Stimulated activated naive CD8-positive, alpha-beta T cell treated with anti-CD3 and anti-CD28 coated beads, Interleukin-15, amount 100 ng/mL, for 72 hours (primary cell): Measurements from ENCODE around the gene KCNJ16.
A peak's percentile ranks its signal among the peaks of the same experiment; 100 is the strongest.

Experiments used
- ATAC-seq: fragments of 150-1000 bp; cut with Tn5 transposase; 2 replicates; pipeline ENCODE4 v1.10.0; 2021; ENCODE audit warnings: mild to moderate bottlenecking, moderate library complexity
- DNase-seq, 2 donors: peaks; one replicate each; pipeline ENCODE4 v3.0.0; 2021 to 2022
- H3K27ac Mint-ChIP-seq, 2 donors: one replicate each; pipeline ENCODE4 v1.8.0; 2022; ENCODE audit warnings: mild to moderate bottlenecking in 2 of 2, mixed read lengths in 2 of 2, moderate library complexity in 2 of 2
- H3K27me3 Mint-ChIP-seq: one replicate; pipeline ENCODE4 v1.8.0; 2022; ENCODE audit warnings: mixed read lengths
- H3K4me1 Mint-ChIP-seq: one replicate; pipeline ENCODE4 v1.8.0; 2022; ENCODE audit warnings: mild to moderate bottlenecking, mixed read lengths
- H3K4me3 Mint-ChIP-seq, 2 donors: one replicate each; pipeline ENCODE4 v1.8.0; 2022; ENCODE audit warnings: mild to moderate bottlenecking in 2 of 2, mixed read lengths in 2 of 2, moderate library complexity in 1 of 2
- H3K9me3 Mint-ChIP-seq, 2 donors: one replicate each; pipeline ENCODE4 v1.8.0; 2022; ENCODE audit warnings: mixed read lengths in 2 of 2

KCNJ16 gene

GRCh38 chr17:70124723-70125122, 49.7 kb downstream of the KCNJ16 start:
- DNase-seq (no peak), ATAC-seq (no peak)
- H3K27ac Mint-ChIP-seq: peak overlapping the region in 1 of 2 donors; percentile 19
- peaks cover 33% of the 10 kb centered on the region for H3K27me3 Mint-ChIP-seq
- H3K4me1 Mint-ChIP-seq: no peaks in the 10 kb centered on the region
- no peak overlapping the region for H3K4me3 Mint-ChIP-seq
- peaks cover 0 to 7% of the 10 kb centered on the region in 2 donors for H3K9me3 Mint-ChIP-seq

GRCh38 chr17:70127221-70127873, 52.3 kb downstream of the KCNJ16 start:
- no peak for DNase-seq
- H3K9me3 Mint-ChIP-seq: no peaks in the 10 kb centered on the region
- peaks cover 32% of the 10 kb centered on the region for H3K27me3 Mint-ChIP-seq
- H3K4me1 Mint-ChIP-seq: no peaks in the 10 kb centered on the region
- no peak overlapping the region for H3K27ac Mint-ChIP-seq
- no peak for ATAC-seq
- H3K4me3 Mint-ChIP-seq: no peak overlapping the region

GRCh38 chr17:70128727-70129238, 53.8 kb downstream of the KCNJ16 start:
- DNase-seq: no peak
- no peak for ATAC-seq
- Mint-ChIP-seq H3K4me1 (no peaks in the 10 kb centered on the region), H3K4me3 (no peak overlapping the region), H3K27ac (no peak overlapping the region), H3K27me3 (peaks cover 26% of the 10 kb centered on the region), H3K9me3 (no peaks in the 10 kb centered on the region)

GRCh38 chr17:70130289-70130688, 55.3 kb downstream of the KCNJ16 start:
- Mint-ChIP-seq H3K27me3 (peaks cover 16% of the 10 kb centered on the region), H3K4me1 (no peaks in the 10 kb centered on the region), H3K4me3 (no peak overlapping the region), H3K9me3 (no peaks in the 10 kb centered on the region), H3K27ac (no peak overlapping the region)
- ATAC-seq (no peak), DNase-seq (no peak)

GRCh38 chr17:70132505-70132904, 57.5 kb downstream of the KCNJ16 start:
- Mint-ChIP-seq H3K27ac (no peak overlapping the region), H3K27me3 (peaks cover 15% of the 10 kb centered on the region), H3K4me3 (no peak overlapping the region), H3K4me1 (peaks cover 10% of the 10 kb centered on the region), H3K9me3 (no peaks in the 10 kb centered on the region)
- ATAC-seq: no peak
- DNase-seq: no peak

GRCh38 chr17:70134042-70134441, 59.0 kb downstream of the KCNJ16 start:
- Mint-ChIP-seq H3K27me3 (peaks cover 15% of the 10 kb centered on the region), H3K4me3 (no peak overlapping the region), H3K4me1 (peaks cover 13% of the 10 kb centered on the region), H3K27ac (no peak overlapping the region), H3K9me3 (no peaks in the 10 kb centered on the region)
- ATAC-seq (no peak), DNase-seq (no peak)

GRCh38 chr17:70134777-70135176, 59.8 kb downstream of the KCNJ16 start:
- DNase-seq: no peak
- Mint-ChIP-seq H3K27me3 (peaks cover 15% of the 10 kb centered on the region), H3K4me3 (no peak overlapping the region), H3K9me3 (no peaks in the 10 kb centered on the region), H3K4me1 (peaks cover 13% of the 10 kb centered on the region), H3K27ac (no peak overlapping the region)
- ATAC-seq: no peak

GRCh38 chr17:70136131-70136530, 61.1 kb downstream of the KCNJ16 start:
- Mint-ChIP-seq H3K4me3 (no peak overlapping the region), H3K27ac (no peak overlapping the region), H3K9me3 (no peaks in the 10 kb centered on the region), H3K27me3 (peaks cover 1% of the 10 kb centered on the region), H3K4me1 (peaks cover 13% of the 10 kb centered on the region)
- no peak for DNase-seq
- no peak for ATAC-seq

GRCh38 chr17:70137451-70138230, 62.6 kb downstream of the KCNJ16 start:
- Mint-ChIP-seq H3K4me1 (peaks cover 13% of the 10 kb centered on the region), H3K27me3 (no peaks in the 10 kb centered on the region), H3K9me3 (no peaks in the 10 kb centered on the region), H3K27ac (peak overlapping the region in 1 of 2 donors; percentile 71), H3K4me3 (peak overlapping the region; percentile 24 to 45)
- DNase-seq (peak; percentile 33 to 54), ATAC-seq (peak; percentile 98)

- Mint-ChIP-seq H3K9me3 (no peaks in the 10 kb centered on the region), H3K4me1 (peaks cover 13% of the 10 kb centered on the region), H3K4me3 (no peak overlapping the region), H3K27ac (no peak overlapping the region), H3K27me3 (no peaks in the 10 kb centered on the region)
- ATAC-seq (no peak), DNase-seq (no peak)
Observed at GRCh38 chr17:70138291-70138865, 63.4 kb downstream of the KCNJ16 start.

- Mint-ChIP-seq H3K9me3 (no peaks in the 10 kb centered on the region), H3K4me3 (no peak overlapping the region), H3K27me3 (no peaks in the 10 kb centered on the region), H3K4me1 (peaks cover 13% of the 10 kb centered on the region), H3K27ac (no peak overlapping the region)
- ATAC-seq (no peak), DNase-seq (no peak)
Observed at GRCh38 chr17:70139449-70139993, 64.5 kb downstream of the KCNJ16 start.

- no peak overlapping the region for H3K27ac Mint-ChIP-seq
- no peak for ATAC-seq
- DNase-seq: no peak
- peaks cover 17% of the 10 kb centered on the region for H3K27me3 Mint-ChIP-seq
- no peaks in the 10 kb centered on the region for H3K9me3 Mint-ChIP-seq
- H3K4me1 Mint-ChIP-seq: no peaks in the 10 kb centered on the region
- no peak overlapping the region for H3K4me3 Mint-ChIP-seq
Observed at GRCh38 chr17:70144260-70144846, 69.3 kb downstream of the KCNJ16 start.

- ATAC-seq (no peak), DNase-seq (no peak)
- Mint-ChIP-seq H3K4me1 (no peaks in the 10 kb centered on the region), H3K27me3 (peaks cover 22% of the 10 kb centered on the region), H3K9me3 (no peaks in the 10 kb centered on the region), H3K4me3 (no peak overlapping the region), H3K27ac (no peak overlapping the region)
Observed at GRCh38 chr17:70153210-70153609, 78.2 kb downstream of the KCNJ16 start.

- peak overlapping the region in 1 of 2 donors; percentile 74 for H3K27ac Mint-ChIP-seq
- H3K4me1 Mint-ChIP-seq: no peaks in the 10 kb centered on the region
- ATAC-seq (no peak), DNase-seq (no peak)
- peaks cover 19% of the 10 kb centered on the region for H3K27me3 Mint-ChIP-seq
- no peak overlapping the region for H3K4me3 Mint-ChIP-seq
- H3K9me3 Mint-ChIP-seq: no peaks in the 10 kb centered on the region
Observed at GRCh38 chr17:70157151-70157550, 82.1 kb downstream of the KCNJ16 start.

GRCh38 chr17:70158180-70158579, 83.2 kb downstream of the KCNJ16 start:
- Mint-ChIP-seq H3K4me3 (no peak overlapping the region), H3K4me1 (no peaks in the 10 kb centered on the region), H3K9me3 (no peaks in the 10 kb centered on the region), H3K27ac (no peak overlapping the region), H3K27me3 (peaks cover 19% of the 10 kb centered on the region)
- DNase-seq (no peak), ATAC-seq (no peak)
